Sciatic nerve (tissue), 2 donors: ENCODE data around the gene ZNF491. TPM values are rescaled to one million over a fixed set of nuclear protein-coding genes. Genes with fewer than 3 reads are reported as not detected.

Experiments
- ATAC-seq: fragments of 200-7000 bp; cut with Tn5 transposase; one replicate; pipeline ENCODE4 v1.9.1; 2020; ENCODE audit warnings: mild to moderate bottlenecking, moderate library complexity
- DNase-seq: peaks from one replicate; pipeline ENCODE4 v3.0.0-alpha.2; 2020; ENCODE audit warnings: low spot score
- intact Hi-C: fragments of 100-400 bp; cut with DNase I; formaldehyde crosslinking; loops from one replicate; pipeline ENCODE4 v1.14.2; 2022
- total RNA-seq: library from RNA; stranded (reverse); fragmentation: NEBNext Ultra II Directional; extraction: Animal tissue kit (Norgen Biotek cat#: 25700); gene quantifications from one replicate; pipeline ENCODE4 v1.2.1, GENCODE V29; 2021
- donor health status: DM: no; HTN: no; CAD: no.
- donor health status: DM: no; HTN: no; CAD: no.

The ZNF491 gene
- total RNA-seq, 1 donor from 2014 or later, result 4.2 TPM

- intact Hi-C loops, result no loop called here
- DNase-seq (no peak), ATAC-seq (no peak)
These were observed 58.4 kb downstream of the ZNF491 start for GRCh38 chr19:11856596-11857250.

Other genes with a start within 250 kb of the ZNF491 start
- 33.7 TPM for gene ELOF1, start 239.3 kb upstream of the ZNF491 start, total RNA-seq
- gene ACP5, start 220.9 kb upstream of the ZNF491 start, total RNA-seq, result 19.7 TPM
- 13.6 TPM for gene ZNF627, start 201.0 kb upstream of the ZNF491 start, total RNA-seq
- gene ZNF823, start 59.6 kb upstream of the ZNF491 start, total RNA-seq, result 9.8 TPM
- 13.3 TPM for gene ZNF441, start 31.5 kb upstream of the ZNF491 start, total RNA-seq
- 12.1 TPM for gene ZNF440, start 15.8 kb downstream of the ZNF491 start, total RNA-seq
- 12.7 TPM for gene ZNF439, start 50.2 kb downstream of the ZNF491 start, total RNA-seq
- gene ZNF69, start 89.3 kb downstream of the ZNF491 start, total RNA-seq, result 7.4 TPM
- gene ZNF700, start 126.6 kb downstream of the ZNF491 start, total RNA-seq, result 16.1 TPM
- 6.6 TPM for gene ZNF763, start 166.5 kb downstream of the ZNF491 start, total RNA-seq
- 4.8 TPM for gene ZNF433, start 237.2 kb downstream of the ZNF491 start, total RNA-seq